DMS79 treated with DMSO at 0.1 percent for 48 hours (cell line): ENCODE measurements around the gene HOXB6.
A peak's percentile ranks its signal among the peaks of the same experiment; 100 is the strongest.

Experiments used
- DNase-seq: peaks from one replicate; lab custom pipeline; 2025; lab: John Stamatoyannopoulos, UW

The HOXB6 gene

GRCh38 chr17:48604770-48605329 lies at the start of gene HOXB6:
Gene HOXB6, minus strand, starts transcription at chr17:48604986. Its CDS starts 6,836 bp downstream, at chr17:48598150.
- no peak for DNase-seq

GRCh38 chr17:48649741-48650140 lies 45.0 kb upstream of the HOXB6 start:
- DNase-seq, result no peak

DNA sequence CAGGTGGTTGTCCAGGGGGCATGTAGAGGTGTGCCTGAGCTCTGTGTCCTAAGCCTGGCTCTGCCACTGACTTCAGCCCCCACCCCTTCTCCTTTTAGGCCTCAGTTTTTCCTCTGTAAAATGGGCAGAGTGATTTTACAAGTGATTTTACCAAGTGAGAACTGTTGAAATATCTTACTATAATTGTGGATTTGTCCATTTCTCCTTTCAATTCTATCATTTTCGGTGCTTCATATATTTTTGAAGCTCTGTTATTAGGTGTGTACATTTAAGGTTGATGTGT lies 43.1 kb upstream of the HOXB6 start:
- no peak for DNase-seq

DNA sequence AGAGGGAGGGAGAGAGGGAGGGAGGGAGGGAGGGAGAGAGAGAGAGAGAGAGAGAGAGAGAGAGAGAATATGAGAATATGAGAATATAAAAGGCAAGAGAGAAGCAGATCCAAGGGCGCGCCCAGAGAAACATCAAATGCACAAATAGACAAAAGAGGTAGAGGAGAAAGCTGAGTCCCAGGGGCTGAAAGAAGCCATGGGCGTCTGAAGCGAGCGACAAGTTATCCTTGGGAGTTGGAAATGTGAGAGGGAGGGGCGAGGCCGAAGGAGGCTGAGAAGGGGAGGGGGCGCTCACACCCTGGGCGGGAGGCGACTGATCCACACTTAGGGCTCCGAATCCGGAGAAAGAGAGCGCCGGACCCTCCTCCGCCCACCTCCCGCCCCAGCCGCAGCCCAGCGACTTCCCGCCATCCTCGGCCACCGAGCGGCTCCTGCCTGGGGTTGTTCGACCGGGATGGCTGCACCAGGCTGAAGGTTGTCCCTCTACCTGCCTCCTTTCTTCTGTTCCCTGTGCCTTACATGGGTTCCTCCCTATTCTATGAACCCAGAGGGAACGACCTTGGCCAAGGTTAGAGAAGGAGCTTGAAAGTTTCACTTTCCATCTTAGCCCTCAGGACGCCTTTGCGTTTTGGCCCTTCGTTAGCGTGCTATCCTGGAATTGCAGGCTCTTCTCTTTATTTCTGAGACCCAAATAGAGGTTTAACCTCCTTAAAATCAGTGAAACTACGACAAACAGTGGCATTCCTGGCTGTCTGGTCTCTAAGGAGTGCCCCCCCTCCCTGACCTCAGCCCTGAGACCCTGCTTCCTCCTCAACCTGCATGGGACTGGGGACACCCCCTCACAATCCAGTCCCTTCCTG lies 42.5 kb upstream of the HOXB6 start:
- peak; percentile 76 for DNase-seq

- DNase-seq, result peak; percentile 53
Measured at GRCh38 chr17:48646183-48647102, 41.7 kb upstream of the HOXB6 start.

GRCh38 chr17:48645639-48646182 lies 40.9 kb upstream of the HOXB6 start:
- DNase-seq, result peak; percentile 22

GRCh38 chr17:48644910-48645557 lies 40.2 kb upstream of the HOXB6 start:
- DNase-seq, result no peak

DNA sequence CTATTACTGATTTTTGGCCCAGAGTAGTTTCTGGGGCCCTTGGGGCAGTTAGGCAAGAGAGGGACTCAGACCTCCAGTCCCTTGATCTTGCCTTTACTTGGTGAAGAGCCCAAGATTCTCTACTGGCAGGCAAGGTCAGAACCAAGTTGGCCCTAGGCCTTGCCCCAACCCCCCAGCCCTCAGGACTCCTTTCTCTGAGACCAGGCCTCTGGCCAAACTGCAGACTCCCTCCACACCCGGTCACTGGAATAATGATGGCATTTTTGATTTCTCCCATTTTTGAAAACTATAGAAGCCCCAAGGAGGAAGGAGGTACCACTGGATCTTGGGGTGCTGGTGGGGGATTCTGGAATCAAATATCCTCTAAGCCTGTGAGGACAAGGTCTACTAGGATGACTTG lies 39.4 kb upstream of the HOXB6 start:
- no peak for DNase-seq

DNA sequence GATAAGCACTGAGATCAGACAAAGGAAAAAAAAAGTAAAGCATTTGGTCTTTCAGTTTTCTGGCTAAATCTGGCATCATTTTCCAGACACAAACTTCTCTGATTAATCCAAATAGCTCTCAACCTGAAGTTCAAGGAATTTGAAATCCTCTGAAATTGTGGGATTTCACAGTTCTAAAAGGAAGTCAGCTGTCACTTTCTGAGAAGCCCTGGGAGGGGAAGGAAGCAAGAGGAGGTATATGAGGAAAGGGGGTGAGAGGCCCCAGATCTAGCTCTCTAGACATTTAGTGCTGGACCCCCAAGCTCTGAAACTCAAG lies 38.9 kb upstream of the HOXB6 start:
- no peak for DNase-seq

DNA sequence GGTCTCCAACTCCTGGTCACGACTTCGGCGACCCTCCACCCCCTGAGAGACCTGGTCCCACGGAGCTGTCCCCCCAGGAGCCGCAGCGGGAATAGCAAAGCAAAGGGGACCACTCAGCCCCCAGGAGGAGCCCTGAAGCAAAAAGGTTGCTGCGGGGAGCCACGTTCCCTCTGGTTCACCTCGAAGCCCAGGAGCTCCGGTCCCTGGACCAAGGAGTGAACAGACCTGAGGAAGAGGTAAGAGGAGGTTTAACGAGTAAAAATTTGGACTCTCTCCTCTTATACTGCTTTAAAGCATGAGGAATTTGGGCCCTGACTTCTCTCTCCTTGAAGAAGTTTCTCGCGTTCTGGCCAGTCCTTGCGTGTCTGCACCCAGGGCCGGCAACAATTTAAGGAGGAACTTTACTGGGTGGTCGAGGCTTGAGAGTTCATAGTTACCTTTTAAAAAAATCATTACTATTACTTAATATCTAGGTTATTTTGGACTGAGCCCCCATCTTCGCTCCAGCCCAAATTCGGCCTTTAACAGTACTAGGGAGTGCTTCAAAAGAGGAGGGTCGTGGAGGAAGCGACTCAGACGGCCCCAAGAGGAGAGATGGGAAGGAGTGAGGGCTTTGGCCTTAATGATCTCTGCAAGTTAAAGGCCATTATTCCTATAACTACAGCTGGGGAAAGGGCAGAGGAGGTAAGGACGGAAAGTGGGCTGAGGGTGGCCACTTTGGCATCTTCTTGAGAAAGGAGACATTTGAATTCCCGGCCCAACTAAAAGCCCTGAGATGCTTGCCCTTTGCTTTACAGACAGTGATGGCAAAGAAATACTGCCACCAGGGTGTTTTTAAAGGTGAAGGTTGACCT lies 38.3 kb upstream of the HOXB6 start:
- no peak for DNase-seq

- DNase-seq, result no peak
Measured at GRCh38 chr17:48642059-48642842, 37.5 kb upstream of the HOXB6 start.

GRCh38 chr17:48641541-48642058 lies 36.8 kb upstream of the HOXB6 start:
- DNase-seq, result no peak

DNA sequence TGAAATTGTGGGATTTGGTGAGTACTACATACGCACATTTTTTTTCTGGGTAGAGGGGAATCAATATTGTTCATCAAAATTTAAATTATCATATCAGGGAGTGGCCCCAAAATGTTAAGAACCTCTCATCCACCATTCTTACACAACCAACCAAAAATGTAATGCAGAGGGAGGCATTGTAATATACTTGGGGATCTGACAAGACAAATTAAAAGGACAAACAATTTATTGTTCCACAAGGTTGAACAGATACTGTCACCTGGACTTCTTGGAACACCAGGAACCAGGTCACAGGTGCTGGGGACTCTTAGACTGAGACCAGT lies 36.0 kb upstream of the HOXB6 start:
- DNase-seq, result no peak

DNA sequence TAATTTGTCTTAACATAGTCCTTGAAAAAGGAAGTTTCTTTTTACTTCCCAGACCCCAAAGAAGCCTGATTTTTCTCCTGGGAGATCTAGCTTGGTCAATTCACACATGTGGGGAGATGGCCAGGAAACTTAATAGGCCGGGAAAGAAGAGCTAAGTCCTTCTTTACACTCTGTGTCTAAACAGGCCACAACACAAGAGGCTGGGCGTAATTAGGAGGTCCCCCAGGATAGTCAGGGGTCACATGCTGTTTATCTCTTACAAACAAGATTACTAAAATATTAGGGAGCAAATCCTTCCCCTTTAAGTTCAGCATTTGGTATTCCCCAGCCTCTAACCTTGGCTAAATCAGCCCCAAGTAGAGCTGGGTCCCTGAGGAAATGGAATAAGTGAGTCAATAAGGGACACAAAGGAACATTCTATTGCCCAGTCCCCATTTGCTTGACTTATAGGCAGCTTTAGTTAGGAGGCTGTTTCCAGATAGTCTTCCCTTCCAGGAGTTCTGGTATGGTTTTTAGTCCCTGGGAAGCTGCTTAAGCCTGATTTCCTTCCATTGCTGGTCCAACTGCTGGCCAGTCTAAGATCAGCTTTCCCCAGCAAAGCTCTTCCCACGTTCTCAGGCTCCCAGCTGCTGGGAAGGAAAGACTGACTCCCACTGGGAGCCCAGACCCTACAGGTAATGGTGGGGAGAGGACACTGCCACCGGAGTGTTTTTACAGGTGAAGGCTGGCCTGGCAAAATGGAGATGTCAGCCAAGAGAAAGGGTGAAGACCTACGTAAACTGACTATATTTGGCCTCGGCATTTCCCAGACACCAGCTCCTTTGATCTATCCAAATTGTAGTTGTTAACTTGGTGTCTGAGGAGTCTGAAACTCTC lies 35.4 kb upstream of the HOXB6 start:
- no peak for DNase-seq

GRCh38 chr17:48639136-48639535 lies 34.4 kb upstream of the HOXB6 start:
- DNase-seq, result no peak

DNA sequence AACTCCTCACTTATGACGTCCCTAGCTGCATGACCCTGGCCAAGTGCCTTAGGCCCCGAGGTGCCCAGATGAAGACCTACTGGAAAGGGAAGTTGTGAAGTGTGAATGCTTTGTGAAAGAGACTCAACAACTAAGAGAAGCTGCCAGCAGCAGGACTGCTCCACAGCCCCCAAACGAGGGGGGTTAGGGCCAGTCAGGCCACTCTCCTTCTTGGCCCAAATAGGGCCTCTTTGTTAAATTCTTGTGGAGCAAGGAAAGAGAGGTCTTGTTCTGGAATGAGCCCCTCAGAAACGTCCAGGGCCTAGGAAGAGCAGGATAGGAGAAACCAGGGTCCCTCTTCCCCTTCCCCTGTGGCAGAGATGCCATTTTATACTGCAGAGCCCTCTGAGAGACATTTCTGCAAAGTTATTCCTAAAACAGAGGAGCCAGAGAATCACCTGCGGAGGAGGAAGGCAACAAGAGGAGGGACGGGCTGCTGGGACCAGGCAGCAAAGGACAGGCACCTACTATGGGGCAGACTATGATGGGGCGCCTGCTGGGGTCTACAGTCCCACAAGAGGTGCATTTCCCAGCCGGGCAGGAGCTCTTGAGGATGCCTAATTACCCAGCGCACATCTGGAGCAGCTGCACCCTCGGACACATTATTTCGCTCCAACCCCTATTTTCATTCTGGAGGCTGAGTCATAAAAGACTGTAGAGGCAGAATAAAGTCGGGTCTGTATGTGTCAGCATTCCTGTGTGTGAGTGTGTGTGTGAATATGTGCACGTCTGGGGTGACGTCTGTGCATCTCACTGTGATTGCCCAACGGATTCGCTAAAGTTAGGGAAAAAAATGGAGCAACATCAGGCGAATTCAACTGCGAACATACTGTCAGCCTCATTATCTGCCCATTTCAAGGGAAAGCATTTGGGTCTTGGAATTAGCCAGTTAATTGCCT lies 32.8 kb upstream of the HOXB6 start:
- DNase-seq, result no peak

DNA sequence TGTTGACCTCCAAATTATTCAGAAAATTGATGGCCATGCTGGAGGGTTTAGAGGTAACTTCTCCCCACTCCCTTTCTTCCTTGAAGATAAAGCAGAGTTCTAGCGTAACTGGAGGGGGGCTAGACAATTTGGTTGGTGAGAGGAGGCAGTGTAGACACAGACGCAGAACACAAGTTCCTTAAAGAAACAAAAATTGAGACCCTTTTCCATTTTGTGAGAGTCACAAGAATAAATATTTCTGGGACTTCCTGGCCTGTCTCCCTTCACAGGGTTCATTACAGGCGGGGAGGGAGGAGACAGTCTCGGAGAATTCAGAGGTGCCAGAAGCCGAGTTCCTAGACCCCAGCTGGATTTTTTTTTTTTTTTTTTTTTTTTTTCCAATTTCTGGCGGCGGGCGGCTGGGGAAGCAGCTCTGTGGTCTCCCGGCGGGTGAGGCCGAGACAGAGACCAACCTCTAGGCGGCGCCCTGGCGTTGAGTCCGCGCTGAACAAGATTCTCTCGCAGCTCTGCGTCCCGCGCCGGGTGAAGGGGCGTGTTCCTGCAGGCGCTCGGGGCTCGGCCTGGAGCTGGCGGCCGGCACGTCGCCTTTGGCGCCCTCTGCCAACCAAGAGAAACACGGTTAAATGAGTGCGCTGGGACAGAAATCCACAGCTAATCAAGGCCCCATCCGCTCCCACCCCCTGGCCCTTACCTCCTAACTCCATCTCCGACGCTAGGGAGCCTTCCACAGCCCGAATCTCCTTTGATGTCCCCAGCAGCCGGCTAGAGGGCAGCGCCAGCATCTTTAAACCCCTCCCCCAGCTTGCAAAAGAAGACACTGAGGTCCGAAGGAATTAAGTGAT lies 31.6 kb upstream of the HOXB6 start:
- DNase-seq, result no peak
